ENCODE data around the gene HAPSTR1.

Gene HAPSTR1

DNA sequence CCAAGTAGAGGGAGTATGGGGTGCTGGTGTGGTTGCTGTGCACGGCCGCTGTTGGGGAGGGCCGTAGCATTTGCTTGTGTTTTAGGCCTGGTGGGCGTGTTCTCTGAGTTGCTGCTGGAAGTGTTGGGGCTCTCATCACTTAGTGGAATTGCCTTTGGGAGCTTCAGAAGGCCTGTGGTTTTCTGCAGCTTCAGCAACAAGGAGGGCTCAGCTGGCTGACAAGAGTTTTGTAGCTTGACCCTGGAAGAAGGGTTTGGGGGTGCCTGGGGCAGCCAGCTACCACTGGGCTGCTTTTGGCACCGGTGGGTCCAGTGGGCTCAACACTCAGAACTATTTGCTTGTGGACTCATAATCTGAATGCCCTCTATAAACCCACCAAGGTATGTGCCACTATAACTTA lies 30.9 kb downstream of the HAPSTR1 start:
- Mint-ChIP-seq H3K9me3 (no peaks in the 10 kb centered on the region), H3K27me3 (no peaks in the 10 kb centered on the region), H3K4me3 (no peak overlapping the region), H3K4me1 (peaks cover 59% of the 10 kb centered on the region), H3K36me3 (peaks cover 3% of the 10 kb centered on the region), H3K27ac (no peak overlapping the region)

DNA sequence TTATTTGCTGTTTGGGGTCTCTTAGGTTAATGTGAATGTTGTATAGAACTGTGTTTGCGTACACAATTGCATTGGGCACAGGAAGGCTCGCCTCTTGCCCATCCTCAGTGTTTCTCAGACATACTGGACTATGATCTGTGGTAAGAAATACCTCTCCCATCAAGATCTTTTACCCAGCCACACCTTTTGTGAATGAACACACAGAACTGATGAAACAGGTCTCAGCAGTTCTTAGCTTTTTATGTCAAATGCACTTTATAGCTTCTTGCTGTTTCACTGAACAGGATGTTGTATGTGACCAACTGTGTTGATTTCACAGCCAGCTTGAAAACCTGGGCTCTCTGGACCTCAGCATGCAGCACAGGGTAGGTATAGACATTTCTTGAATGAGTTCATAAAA lies 31.5 kb downstream of the HAPSTR1 start:
- Mint-ChIP-seq H3K4me3 (no peak overlapping the region), H3K27me3 (no peaks in the 10 kb centered on the region), H3K4me1 (peaks cover 59% of the 10 kb centered on the region), H3K27ac (no peak overlapping the region), H3K9me3 (no peaks in the 10 kb centered on the region), H3K36me3 (peaks cover 4% of the 10 kb centered on the region)

- H3K36me3 Mint-ChIP-seq: peaks cover 4% of the 10 kb centered on the region
- H3K27ac Mint-ChIP-seq: no peak overlapping the region
- peaks cover 59% of the 10 kb centered on the region for H3K4me1 Mint-ChIP-seq
- H3K9me3 Mint-ChIP-seq: no peaks in the 10 kb centered on the region
- H3K4me3 Mint-ChIP-seq: no peak overlapping the region
- H3K27me3 Mint-ChIP-seq: no peaks in the 10 kb centered on the region
Observed at GRCh38 chr16:9123401-9123800, 32.0 kb downstream of the HAPSTR1 start.

DNA sequence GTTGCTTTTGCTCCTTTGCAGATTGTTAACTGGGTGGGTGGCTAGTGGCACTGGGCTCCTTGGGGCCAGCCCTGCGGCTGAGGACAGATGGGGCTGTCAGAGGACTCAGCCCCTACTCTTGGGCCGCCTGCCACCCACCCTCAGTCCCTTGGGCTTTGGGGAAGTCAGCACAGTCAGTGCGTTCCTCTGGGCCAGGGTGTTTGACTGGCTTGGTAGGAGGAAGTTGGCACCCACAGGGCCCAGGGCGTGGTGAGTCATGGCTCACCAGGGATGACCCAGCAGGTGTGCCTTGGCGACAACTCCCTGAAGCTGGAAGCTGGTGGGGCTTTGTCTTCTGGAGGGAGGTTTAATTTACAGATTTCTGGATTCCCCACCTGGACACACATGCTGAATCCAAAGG lies 32.4 kb downstream of the HAPSTR1 start:
- peaks cover 4% of the 10 kb centered on the region for H3K36me3 Mint-ChIP-seq
- no peaks in the 10 kb centered on the region for H3K27me3 Mint-ChIP-seq
- no peak overlapping the region for H3K27ac Mint-ChIP-seq
- H3K9me3 Mint-ChIP-seq: no peaks in the 10 kb centered on the region
- peaks cover 57% of the 10 kb centered on the region for H3K4me1 Mint-ChIP-seq
- no peak overlapping the region for H3K4me3 Mint-ChIP-seq

- H3K27me3 Mint-ChIP-seq: no peaks in the 10 kb centered on the region
- no peak overlapping the region for H3K4me3 Mint-ChIP-seq
- no peaks in the 10 kb centered on the region for H3K9me3 Mint-ChIP-seq
- peaks cover 4% of the 10 kb centered on the region for H3K36me3 Mint-ChIP-seq
- H3K4me1 Mint-ChIP-seq: peaks cover 53% of the 10 kb centered on the region
- peak overlapping the region; percentile 30 for H3K27ac Mint-ChIP-seq
Observed at GRCh38 chr16:9124444-9124843, 33.0 kb downstream of the HAPSTR1 start.

GRCh38 chr16:9124908-9125584 lies 33.6 kb downstream of the HAPSTR1 start:
- H3K27me3 Mint-ChIP-seq: no peaks in the 10 kb centered on the region
- peak overlapping the region; percentile 74 for H3K27ac Mint-ChIP-seq
- no peaks in the 10 kb centered on the region for H3K9me3 Mint-ChIP-seq
- peaks cover 4% of the 10 kb centered on the region for H3K36me3 Mint-ChIP-seq
- H3K4me3 Mint-ChIP-seq: no peak overlapping the region
- peaks cover 53% of the 10 kb centered on the region for H3K4me1 Mint-ChIP-seq

GRCh38 chr16:9125658-9126505 lies 34.4 kb downstream of the HAPSTR1 start:
- H3K9me3 Mint-ChIP-seq: no peaks in the 10 kb centered on the region
- H3K36me3 Mint-ChIP-seq: peaks cover 4% of the 10 kb centered on the region
- peak overlapping the region; percentile 23 for H3K4me3 Mint-ChIP-seq
- peaks cover 56% of the 10 kb centered on the region for H3K4me1 Mint-ChIP-seq
- peak overlapping the region; percentile 89 for H3K27ac Mint-ChIP-seq
- H3K27me3 Mint-ChIP-seq: no peaks in the 10 kb centered on the region

DNA sequence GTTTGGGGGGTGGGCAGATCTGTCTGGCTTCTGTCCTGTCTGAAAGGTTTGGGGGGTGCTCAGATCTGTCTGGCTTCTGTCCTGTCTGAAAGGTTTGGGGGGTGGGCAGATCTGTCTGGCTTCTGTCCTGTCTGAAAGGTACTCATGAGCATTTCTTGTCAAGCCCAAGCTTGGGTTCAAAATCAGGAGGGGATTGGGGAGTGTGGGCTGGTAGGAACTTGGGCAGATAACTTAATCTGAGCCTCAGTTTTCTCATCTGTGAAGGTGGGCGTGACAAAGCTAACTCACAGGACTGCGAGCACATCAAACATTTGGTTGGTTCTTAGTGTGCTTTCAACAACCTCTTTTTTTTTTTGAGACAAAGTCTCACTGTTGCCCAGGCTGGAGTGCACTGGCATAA lies 35.2 kb downstream of the HAPSTR1 start:
- H3K27me3 Mint-ChIP-seq: no peaks in the 10 kb centered on the region
- peaks cover 4% of the 10 kb centered on the region for H3K36me3 Mint-ChIP-seq
- peak overlapping the region; percentile 92 for H3K27ac Mint-ChIP-seq

DNA sequence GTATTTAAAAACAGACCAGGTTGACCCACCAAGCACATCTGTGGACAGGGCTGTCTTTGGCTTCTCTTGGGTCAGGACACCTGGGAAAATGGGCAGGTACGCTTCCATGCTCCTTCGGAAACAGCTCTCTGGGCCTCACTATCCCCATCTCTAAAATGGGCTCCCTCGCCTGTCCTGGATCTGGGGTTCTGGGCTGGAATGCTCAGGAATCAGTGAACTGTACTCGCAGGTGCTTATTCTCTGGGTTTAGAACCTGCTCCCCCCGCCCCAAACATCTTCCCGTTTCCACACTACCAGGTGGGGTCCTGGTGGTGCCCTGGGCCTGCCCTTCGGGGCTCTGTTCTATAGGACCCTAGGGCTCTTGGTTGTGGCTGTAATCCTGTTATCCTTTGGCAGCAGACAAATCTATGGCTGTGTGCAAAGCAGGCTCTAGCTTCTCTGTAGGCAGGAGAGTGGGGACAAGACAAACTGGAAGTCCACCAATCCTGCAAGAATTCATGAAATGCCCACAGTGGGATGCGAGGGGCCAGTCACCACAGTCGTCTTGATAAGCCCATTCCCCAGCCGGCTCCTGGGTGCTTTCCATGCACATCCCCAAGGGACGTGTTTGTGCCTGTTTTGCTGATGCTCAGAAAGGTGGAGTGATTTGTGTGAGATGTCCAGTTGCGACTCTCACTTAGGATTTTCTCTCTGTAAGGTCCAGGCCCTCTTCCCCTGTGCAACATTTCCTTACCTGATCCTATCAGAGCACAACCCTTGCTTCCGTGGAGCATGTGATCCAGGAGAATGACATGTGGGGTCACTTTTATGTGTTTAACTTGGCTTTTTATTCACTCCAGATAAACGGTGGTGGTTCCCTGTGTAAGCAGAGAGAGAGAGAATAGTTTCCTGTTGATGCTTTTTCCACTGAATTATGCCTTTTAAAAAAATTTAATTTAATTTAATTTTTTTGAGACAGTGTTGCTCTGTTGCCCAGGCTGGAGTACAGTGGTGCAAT lies 37.2 kb downstream of the HAPSTR1 start:
- Mint-ChIP-seq H3K4me3 (no peak overlapping the region), H3K27ac (peak overlapping the region; percentile 83), H3K36me3 (peaks cover 4% of the 10 kb centered on the region), H3K9me3 (no peaks in the 10 kb centered on the region), H3K27me3 (no peaks in the 10 kb centered on the region), H3K4me1 (peaks cover 47% of the 10 kb centered on the region)

More for the DNA sequence above, 35.2 kb downstream of the HAPSTR1 start:
- no peak overlapping the region for H3K4me3 Mint-ChIP-seq
- H3K4me1 Mint-ChIP-seq: peaks cover 57% of the 10 kb centered on the region
- H3K9me3 Mint-ChIP-seq: no peaks in the 10 kb centered on the region

- no peak overlapping the region for H3K4me3 Mint-ChIP-seq
- no peak overlapping the region for H3K27ac Mint-ChIP-seq
- no peaks in the 10 kb centered on the region for H3K27me3 Mint-ChIP-seq
- no peaks in the 10 kb centered on the region for H3K9me3 Mint-ChIP-seq
- H3K36me3 Mint-ChIP-seq: peaks cover 2% of the 10 kb centered on the region
- H3K4me1 Mint-ChIP-seq: peaks cover 19% of the 10 kb centered on the region
Observed at GRCh38 chr16:9134306-9134705, 42.9 kb downstream of the HAPSTR1 start.

DNA sequence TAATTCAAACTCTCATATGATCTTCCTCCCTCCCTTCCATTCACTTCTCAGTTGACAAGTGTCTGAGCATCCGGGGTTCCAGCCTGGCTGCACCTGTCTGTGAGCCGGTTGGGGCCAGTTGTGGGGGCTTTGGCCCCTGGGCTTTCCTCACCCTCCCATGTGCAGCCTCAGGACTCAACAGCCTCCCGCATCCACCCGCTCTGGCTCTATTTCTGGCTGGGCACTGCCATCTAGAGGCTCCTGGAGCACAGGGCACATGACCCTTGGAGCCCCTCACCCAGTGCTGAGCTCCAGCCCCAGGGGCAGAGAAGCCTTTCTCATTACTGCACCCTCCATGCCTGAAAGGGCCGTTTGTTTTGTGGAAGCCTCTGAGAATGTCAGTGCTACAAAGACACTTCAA lies 43.3 kb downstream of the HAPSTR1 start:
- Mint-ChIP-seq H3K36me3 (peaks cover 2% of the 10 kb centered on the region), H3K4me3 (no peak overlapping the region), H3K9me3 (no peaks in the 10 kb centered on the region), H3K27ac (peak overlapping the region; percentile 86), H3K4me1 (peaks cover 21% of the 10 kb centered on the region), H3K27me3 (no peaks in the 10 kb centered on the region)

DNA sequence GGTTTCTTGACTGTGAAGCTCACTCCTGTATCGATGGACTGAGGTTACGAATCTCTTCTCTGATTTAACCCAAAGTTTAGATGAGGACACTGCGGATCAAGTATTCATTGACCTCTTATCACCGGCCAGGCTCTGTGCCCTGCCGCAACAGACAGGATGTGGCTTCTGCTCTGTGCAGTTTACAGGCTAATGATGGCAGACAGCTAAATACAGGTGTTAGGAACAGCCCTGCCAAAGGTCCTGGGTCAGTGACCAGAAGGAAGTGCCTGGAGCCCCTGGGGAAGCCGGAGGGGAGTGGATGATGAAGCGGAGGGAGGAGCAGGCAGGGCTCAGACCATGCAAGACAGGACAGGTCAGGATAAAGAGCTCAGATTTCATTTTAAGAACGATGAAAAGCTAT lies 44.4 kb downstream of the HAPSTR1 start:
- no peaks in the 10 kb centered on the region for H3K9me3 Mint-ChIP-seq
- peaks cover 4% of the 10 kb centered on the region for H3K36me3 Mint-ChIP-seq
- H3K4me3 Mint-ChIP-seq: no peak overlapping the region
- H3K27ac Mint-ChIP-seq: no peak overlapping the region
- peaks cover 2% of the 10 kb centered on the region for H3K27me3 Mint-ChIP-seq
- H3K4me1 Mint-ChIP-seq: peaks cover 24% of the 10 kb centered on the region

DNA sequence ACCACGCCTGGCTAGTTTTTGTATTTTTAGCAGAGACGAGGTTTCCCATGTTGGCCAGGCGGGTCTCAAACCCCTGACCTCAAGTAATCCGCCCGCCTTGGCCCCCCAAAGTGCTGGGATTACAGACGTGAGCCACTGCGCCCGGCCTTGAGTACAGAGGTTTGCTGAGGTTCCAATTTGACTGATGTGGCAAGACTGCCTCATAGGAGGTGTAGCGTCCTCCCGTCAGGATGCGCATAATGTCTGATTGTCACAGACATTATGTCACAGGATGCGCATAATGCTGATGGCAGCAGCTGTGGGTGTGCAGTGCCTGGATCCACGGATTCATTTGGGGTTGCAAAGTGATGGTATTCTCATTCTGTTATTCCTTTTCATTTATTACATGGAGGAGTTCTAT lies 45.2 kb downstream of the HAPSTR1 start:
- peaks cover 2% of the 10 kb centered on the region for H3K27me3 Mint-ChIP-seq
- no peaks in the 10 kb centered on the region for H3K9me3 Mint-ChIP-seq
- no peak overlapping the region for H3K4me3 Mint-ChIP-seq
- peaks cover 22% of the 10 kb centered on the region for H3K4me1 Mint-ChIP-seq
- peaks cover 4% of the 10 kb centered on the region for H3K36me3 Mint-ChIP-seq
- no peak overlapping the region for H3K27ac Mint-ChIP-seq

DNA sequence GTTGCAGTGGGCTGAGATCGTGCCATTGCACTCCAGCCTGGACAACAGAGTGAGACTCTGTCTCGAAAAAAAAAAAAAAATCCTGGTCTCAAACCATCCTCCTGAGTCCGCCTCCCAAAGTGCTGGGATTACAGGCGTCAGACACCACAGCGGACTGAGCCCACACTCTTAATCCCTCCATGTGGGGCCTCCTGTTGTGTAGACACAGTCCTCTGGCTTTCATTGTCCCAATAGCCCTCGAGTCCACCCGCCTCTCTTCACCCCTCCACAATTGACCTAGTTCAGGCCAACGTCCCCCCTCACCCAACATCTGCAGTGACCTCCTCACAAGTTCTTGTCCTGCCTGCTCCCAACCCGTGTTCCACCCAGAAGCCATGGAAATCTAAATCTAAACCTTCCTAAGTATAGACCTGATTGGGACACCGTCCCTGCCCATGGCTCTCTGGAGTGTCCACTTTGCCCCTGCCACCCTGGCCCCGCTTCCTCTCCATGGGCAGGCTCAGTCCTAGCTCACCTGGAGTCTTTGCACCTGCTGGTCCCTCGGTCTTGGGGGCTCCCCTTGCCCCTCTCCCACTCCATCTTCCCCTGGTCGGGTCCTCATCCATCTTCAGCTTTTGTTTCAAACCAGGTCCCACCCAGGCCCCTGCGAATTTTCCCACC lies 46.7 kb downstream of the HAPSTR1 start:
- H3K9me3 Mint-ChIP-seq: no peaks in the 10 kb centered on the region
- peaks cover 2% of the 10 kb centered on the region for H3K27me3 Mint-ChIP-seq
- no peak overlapping the region for H3K4me3 Mint-ChIP-seq
- H3K36me3 Mint-ChIP-seq: peaks cover 4% of the 10 kb centered on the region
- H3K27ac Mint-ChIP-seq: peak overlapping the region; percentile 68
- H3K4me1 Mint-ChIP-seq: peaks cover 22% of the 10 kb centered on the region
